Testis (tissue), 2 donors: ENCODE data around the gene DCLK2.

Experiments used
- CTCF ChIP-seq, 3 experiments: fragments of 450-650 bp in 2 of 3; fragments of 200-600 bp in 1 of 3; sonication (generic) in 1 of 3; IDR thresholded peaks; one replicate each; pipeline ENCODE4 v1.5.1; 2016 to 2019; ENCODE audit warnings: antibody characterized with exemption in 3 of 3, mild to moderate bottlenecking in 2 of 3, moderate library complexity in 1 of 3
- POLR2A ChIP-seq: fragments of 450-650 bp; IDR thresholded peaks from one replicate; pipeline ENCODE4 v1.6.1; 2017; ENCODE audit warnings: antibody characterized with exemption, mild to moderate bottlenecking, moderate library complexity

- TF ChIP-seq POLR2A = no peak
- no peak for TF ChIP-seq CTCF (IDR thresholded peaks at IDR 0.05)
Measured at GRCh38 chr4:150087006-150087405, 8.8 kb downstream of the DCLK2 start.
